NCI-H1436 treated with DMSO at 0.1 percent for 48 hours (cell line): ENCODE data around the gene ZXDA.
"Not testable (repeated sequence)": the region's sequence is repeated elsewhere in the genome, so short reads cannot be mapped to it uniquely, and the experiment has no call there.

Source experiments
- DNase-seq: peaks from one replicate; lab custom pipeline; 2025; lab: John Stamatoyannopoulos, UW

The ZXDA gene

GRCh38 chrX:57910287-57910912 lies at the start of gene ZXDA:
ZXDA (minus strand) TSS chrX:57910458; CDS start chrX:57910420, 38 bp downstream.
- not testable (repeated sequence) for DNase-seq

GRCh38 chrX:57952320-57952678 lies 42.0 kb upstream of the ZXDA start:
- DNase-seq: no peak

- no peak for DNase-seq
Observed at GRCh38 chrX:57951666-57952319, 41.5 kb upstream of the ZXDA start.

- no peak for DNase-seq
Observed at GRCh38 chrX:57933321-57933720, 23.1 kb upstream of the ZXDA start.

GRCh38 chrX:57932266-57932665 lies 22.0 kb upstream of the ZXDA start:
- DNase-seq: no peak

- DNase-seq: no peak
Observed at GRCh38 chrX:57930051-57930450, 19.8 kb upstream of the ZXDA start.

GRCh38 chrX:57929373-57929772 lies 19.1 kb upstream of the ZXDA start:
- no peak for DNase-seq

GRCh38 chrX:57925806-57926205 lies 15.5 kb upstream of the ZXDA start:
- no peak for DNase-seq

GRCh38 chrX:57918750-57919436 lies 8.6 kb upstream of the ZXDA start:
- no peak for DNase-seq

GRCh38 chrX:57915680-57916079 lies 5.4 kb upstream of the ZXDA start:
- no peak for DNase-seq

GRCh38 chrX:57909595-57910286 lies 517 bp downstream of the ZXDA start:
- DNase-seq: not testable (repeated sequence)

- DNase-seq: not testable (repeated sequence)
Observed at GRCh38 chrX:57908972-57909594, 1.2 kb downstream of the ZXDA start.

- DNase-seq: no peak
Observed at GRCh38 chrX:57906790-57907189, 3.5 kb downstream of the ZXDA start.

GRCh38 chrX:57905141-57905540 lies 5.1 kb downstream of the ZXDA start:
- no peak for DNase-seq

- DNase-seq: no peak
Observed at GRCh38 chrX:57904176-57904880, 5.9 kb downstream of the ZXDA start.

GRCh38 chrX:57902633-57903032 lies 7.6 kb downstream of the ZXDA start:
- DNase-seq: peak; percentile 38

- DNase-seq: no peak
Observed at GRCh38 chrX:57901466-57901865, 8.8 kb downstream of the ZXDA start.

- no peak for DNase-seq
Observed at GRCh38 chrX:57900975-57901374, 9.3 kb downstream of the ZXDA start.

GRCh38 chrX:57899906-57900305 lies 10.4 kb downstream of the ZXDA start:
- DNase-seq: no peak

GRCh38 chrX:57899064-57899463 lies 11.2 kb downstream of the ZXDA start:
- no peak for DNase-seq

GRCh38 chrX:57871463-57871862 lies 38.8 kb downstream of the ZXDA start:
- DNase-seq: no peak
